Coronary artery (tissue), 2 donors: ENCODE data around the gene ALPK1.

Experiments
- DNase-seq: peaks from one replicate; pipeline ENCODE4 v3.0.0-alpha.2; 2017; ENCODE audit warnings: low spot score
- H3K27ac ChIP-seq, 2 donors: fragments of 200-600 bp; sonication (generic); one replicate each; pipeline ENCODE4 v1.5.1; 2016 to 2019
- H3K4me3 ChIP-seq: fragments of 200-600 bp; sonication (generic); 2 replicates; pipeline ENCODE4 v1.5.1; 2016; ENCODE audit warnings: mild to moderate bottlenecking, moderate library complexity
- CTCF ChIP-seq: fragments of 200-600 bp; sonication (generic); IDR thresholded peaks from one replicate; pipeline ENCODE4 v1.5.1; 2019; ENCODE audit warnings: antibody characterized with exemption

ALPK1 gene

DNA sequence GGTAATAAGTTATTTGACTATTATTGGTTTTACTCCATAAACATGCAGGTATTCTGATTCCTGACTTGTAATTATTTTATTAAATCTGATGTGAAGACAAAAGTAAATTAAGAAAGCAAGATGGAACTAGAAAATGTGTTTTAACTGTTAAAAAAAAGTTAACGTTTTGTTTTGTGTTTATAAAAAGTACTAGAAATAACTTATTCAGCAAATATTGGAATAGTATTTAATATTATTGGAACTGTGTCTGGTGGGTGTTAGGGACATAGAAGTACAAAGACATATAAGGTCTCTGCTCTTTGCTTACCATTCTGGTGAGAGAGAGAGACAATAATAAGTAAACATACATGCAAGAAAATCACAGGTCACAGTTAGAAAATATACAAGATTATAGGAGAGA, 27.1 kb upstream of the ALPK1 start:
- TF ChIP-seq CTCF, result no peak
- Histone ChIP-seq H3K4me3 (no peak overlapping the region), H3K27ac (no peak overlapping the region)
- DNase-seq, result no peak

DNA sequence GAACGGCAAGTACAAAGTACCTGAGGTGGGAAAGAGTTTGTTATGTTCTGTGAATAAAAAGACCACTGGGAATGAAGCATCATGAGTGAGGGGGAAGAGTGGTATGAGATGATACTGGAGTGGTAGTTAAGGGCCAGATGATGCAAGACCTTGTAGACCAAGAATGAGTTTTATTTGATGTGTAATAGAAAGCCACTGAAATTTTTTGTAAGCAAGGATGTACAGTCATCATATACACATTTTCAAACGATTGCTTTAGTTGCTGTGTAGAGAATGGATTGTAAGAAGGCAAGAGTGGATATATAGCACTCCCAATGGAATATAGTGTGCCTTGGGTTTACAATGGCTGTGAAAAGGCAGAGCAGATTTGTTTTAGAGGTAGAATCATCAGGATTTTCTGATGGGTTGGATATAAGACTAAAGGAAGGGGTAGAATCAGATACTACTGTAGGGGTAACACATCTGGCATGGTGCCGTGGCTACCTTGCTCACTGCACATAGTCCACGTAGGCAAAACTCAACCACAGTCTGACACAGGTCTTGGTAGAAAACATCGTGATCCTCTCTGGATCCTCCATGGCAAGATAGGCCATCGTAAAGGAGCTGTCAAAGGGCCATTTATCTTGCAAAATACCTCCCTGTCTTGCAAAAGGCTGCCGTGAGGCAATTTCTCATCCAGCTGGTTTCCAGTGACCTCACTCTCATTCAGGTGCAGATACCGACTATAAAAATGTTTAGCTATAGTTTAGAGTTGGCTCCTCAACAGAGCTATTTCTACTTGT, 26.3 kb upstream of the ALPK1 start:
- no peak for DNase-seq
- Histone ChIP-seq H3K4me3 (no peak overlapping the region), H3K27ac (no peak overlapping the region)
- no peak for TF ChIP-seq CTCF

DNA sequence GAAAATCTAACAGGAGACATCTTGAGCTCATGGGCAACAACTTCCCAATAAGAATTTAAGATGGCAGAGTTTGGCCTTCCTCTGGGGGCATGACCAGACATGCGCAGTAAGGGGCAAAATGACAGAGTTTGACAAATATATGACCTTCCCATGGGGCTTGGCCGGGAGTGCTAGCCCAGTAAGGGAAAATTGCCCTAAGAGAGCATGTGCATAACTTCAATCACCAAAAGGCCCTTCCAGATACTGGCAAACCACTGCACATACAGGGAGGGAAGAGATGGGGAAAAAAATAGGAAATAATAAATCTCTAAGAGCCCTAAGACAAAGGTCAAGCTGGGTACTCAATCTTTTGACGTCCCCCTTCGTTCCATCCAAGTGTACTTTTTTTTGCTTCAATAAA, 24.9 kb upstream of the ALPK1 start:
- H3K27ac ChIP-seq, result no peak overlapping the region
- no peak overlapping the region for H3K4me3 ChIP-seq
- DNase-seq, result no peak
- TF ChIP-seq CTCF, result no peak

- Histone ChIP-seq H3K4me3 (no peak overlapping the region), H3K27ac (no peak overlapping the region)
- DNase-seq, result no peak
- no peak for TF ChIP-seq CTCF
Measured at GRCh38 chr4:112274959-112275358, 22.2 kb upstream of the ALPK1 start.

DNA sequence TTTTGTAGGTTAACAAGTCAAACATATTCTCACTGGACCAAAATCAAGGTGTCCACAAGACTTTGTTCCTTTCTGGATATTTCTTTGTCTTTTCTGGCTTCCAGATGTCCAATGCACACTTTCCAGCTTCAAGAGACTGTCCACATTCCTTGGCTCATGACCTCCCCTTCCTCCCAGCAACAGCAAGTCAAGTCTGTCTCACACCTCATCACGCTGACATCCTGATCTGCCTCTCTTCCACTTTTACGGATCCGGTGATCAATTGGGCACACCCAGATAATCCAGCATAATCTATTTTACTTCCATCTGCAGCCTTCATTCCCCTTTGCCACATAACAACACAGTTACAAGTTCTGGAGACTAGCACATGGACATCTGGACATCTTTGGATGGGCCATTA, 21.1 kb upstream of the ALPK1 start:
- TF ChIP-seq CTCF, result no peak
- Histone ChIP-seq H3K4me3 (no peak overlapping the region), H3K27ac (no peak overlapping the region)

DNA sequence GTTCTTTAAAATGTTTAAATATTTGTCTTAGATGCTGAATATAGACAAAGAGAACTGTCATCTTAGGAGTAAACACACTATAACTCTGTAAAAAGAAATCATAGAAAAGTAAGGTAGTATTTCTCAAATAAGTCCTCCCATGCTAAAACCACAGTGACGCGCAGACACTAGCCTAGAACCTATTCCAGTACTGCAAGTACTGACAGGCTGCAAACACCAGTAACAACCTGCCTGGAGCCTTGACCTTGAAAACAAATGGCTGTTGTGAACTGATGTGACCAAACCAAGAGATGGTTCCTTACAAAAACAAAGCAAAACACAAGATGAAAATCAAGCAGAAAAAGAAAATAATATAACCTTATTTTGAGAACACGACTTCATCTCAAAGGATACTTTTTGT, 19.9 kb upstream of the ALPK1 start:
- no peak for TF ChIP-seq CTCF
- DNase-seq, result no peak
- no peak overlapping the region for H3K27ac ChIP-seq
- no peak overlapping the region for H3K4me3 ChIP-seq

More for the DNA sequence above, 21.1 kb upstream of the ALPK1 start:
- DNase-seq, result no peak

DNA sequence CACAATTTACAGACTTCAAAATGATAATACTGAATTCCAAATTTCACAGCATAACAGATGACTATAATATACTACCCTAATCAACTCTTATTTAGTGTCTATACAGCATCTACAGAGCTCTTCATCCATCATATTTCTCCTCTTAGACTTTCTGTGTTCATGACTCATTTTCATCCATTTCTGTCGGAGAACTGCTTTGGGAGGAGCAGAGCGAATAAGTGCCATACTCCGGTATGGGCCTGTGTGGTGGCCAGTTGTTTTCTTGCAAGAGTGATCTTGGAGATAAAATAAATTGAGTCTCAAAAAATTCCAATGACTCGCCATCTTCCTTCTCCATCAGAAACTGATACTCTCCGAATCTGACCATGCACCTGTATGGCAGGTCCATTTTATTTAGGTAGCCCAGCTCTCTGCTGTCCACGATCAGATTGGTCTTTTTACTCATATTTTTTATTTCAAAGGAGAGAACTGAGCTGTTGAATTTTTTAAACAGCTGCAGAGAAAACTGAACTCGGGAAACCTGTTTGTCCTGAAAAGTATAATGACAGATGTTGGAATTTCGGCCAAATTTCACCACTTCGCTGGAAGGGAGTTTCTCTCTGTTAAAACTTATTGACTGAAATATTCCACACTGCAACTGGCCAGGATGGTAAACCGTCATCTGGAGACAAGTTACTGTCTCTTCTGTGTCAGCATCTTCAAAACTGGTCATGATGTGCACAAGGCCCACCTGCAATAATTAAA, 19.3 kb upstream of the ALPK1 start:
- no peak overlapping the region for H3K4me3 ChIP-seq
- no peak for DNase-seq
- TF ChIP-seq CTCF, result no peak
- no peak overlapping the region for H3K27ac ChIP-seq
